ENCODE results near the gene CRYZL1. TPM values are rescaled to one million over a fixed set of nuclear protein-coding genes. Genes with fewer than 3 reads are reported as not detected.
A peak's percentile ranks its signal among the peaks of the same experiment; 100 is the strongest.

Gene CRYZL1
- total RNA-seq, 1 experiment from 2014 or later: 43.0 TPM

- H3K36me3 ChIP-seq (ENCODE audit: control insufficient read depth in 1 of 2, insufficient read depth in 2 of 2, low read length in 2 of 2): no peaks in the 10 kb centered on the region
- no peak overlapping the region for H3K4me2 ChIP-seq (ENCODE audit: low read length)
- H3K79me2 ChIP-seq (ENCODE audit: insufficient read depth, low read length): peaks cover 80% of the 10 kb centered on the region
- ATAC-seq (no peak), DNase-seq (ENCODE audit: low read depth, low spot score) (no peak)
- TF ChIP-seq SP1 (IDR thresholded peaks at IDR 0.05; ENCODE audit: low read depth): no peak
- no peak for TF ChIP-seq POLR2A (IDR thresholded peaks at IDR 0.05; ENCODE audit: borderline replicate concordance, extremely low read depth, insufficient read depth, insufficient read length)
- TF ChIP-seq ELF1 (IDR thresholded peaks at IDR 0.05; ENCODE audit: borderline replicate concordance, low read depth): no peak
- H3K9ac ChIP-seq (ENCODE audit: low read length): no peak overlapping the region
- H3K9me3 ChIP-seq (ENCODE audit: control insufficient read depth in 1 of 2, insufficient read depth in 1 of 2, low read depth in 1 of 2, low read length in 2 of 2): peaks cover 0 to 10% of the 10 kb centered on the region in 2 experiments; a peak in 1 of 4 replicates
- no peak overlapping the region for H3K4me3 ChIP-seq (replicated peaks in 1 of 2; ENCODE audit: low read depth in 1 of 2, low read length in 2 of 2)
- H3K27ac ChIP-seq (ENCODE audit: low read depth, low read length): no peak overlapping the region
- no peaks in the 10 kb centered on the region for H3K27me3 ChIP-seq (ENCODE audit: insufficient read depth, low read length)
- RAD21 ChIA-PET (ENCODE audit: low non-redundant PET in 1 of 2, low total read pairs in 2 of 2, uncharacterized antibody in 2 of 2, unreplicated experiment in 2 of 2): no interaction called here
- H3K4me1 ChIP-seq (ENCODE audit: control insufficient read depth in 1 of 2, insufficient read depth in 2 of 2, low read length in 2 of 2): peaks cover 31 to 47% of the 10 kb centered on the region in 2 experiments
- BruUV-seq (replicated peaks): no TSS peak
- no peak overlapping the region for H2AFZ ChIP-seq (ENCODE audit: low read depth, low read length, poor library complexity, severe bottlenecking)
- intact Hi-C loops (cut with micrococcal nuclease): no loop called here
- H3K9me2 ChIP-seq (ENCODE audit: insufficient read depth): no peaks in the 10 kb centered on the region
- CTCF ChIA-PET: no interaction called here
- POLR2A ChIA-PET: no interaction called here
- H4K20me1 ChIP-seq (ENCODE audit: insufficient read depth): no peaks in the 10 kb centered on the region
These were observed 17.5 kb upstream of the CRYZL1 start for GRCh38 chr21:33658919-33659567.

- H3K4me1 ChIP-seq (ENCODE audit: control insufficient read depth in 1 of 2, insufficient read depth in 2 of 2, low read length in 2 of 2): peaks cover 33 to 51% of the 10 kb centered on the region in 2 experiments
- RAD21 ChIA-PET (ENCODE audit: low non-redundant PET in 1 of 2, low total read pairs in 2 of 2, uncharacterized antibody in 2 of 2, unreplicated experiment in 2 of 2): no interaction called here
These were observed 15.7 kb upstream of the CRYZL1 start for GRCh38 chr21:33657124-33657820.

More at GRCh38 chr21:33657124-33657820, 15.7 kb upstream of the CRYZL1 start:
- ChIA-PET CTCF (no interaction called here), POLR2A (no interaction called here)
- H3K4me3 ChIP-seq (replicated peaks in 1 of 2; ENCODE audit: low read depth in 1 of 2, low read length in 2 of 2): no peak overlapping the region
- H3K4me2 ChIP-seq (ENCODE audit: low read length): 0 out of 2 replicates have a peak overlapping the region, but pooled peaks have one; percentile 6
- no peak overlapping the region for H2AFZ ChIP-seq (ENCODE audit: low read depth, low read length, poor library complexity, severe bottlenecking)
- BruUV-seq (replicated peaks): no TSS peak
- peaks cover 81% of the 10 kb centered on the region for H3K79me2 ChIP-seq (ENCODE audit: insufficient read depth, low read length)
- DNase-seq (ENCODE audit: low read depth, low spot score): no peak
- no peak overlapping the region for H3K9ac ChIP-seq (ENCODE audit: low read length)
- H3K36me3 ChIP-seq (ENCODE audit: control insufficient read depth in 1 of 2, insufficient read depth in 2 of 2, low read length in 2 of 2): no peaks in the 10 kb centered on the region
- intact Hi-C loops (cut with micrococcal nuclease): no loop called here
- no peak for ATAC-seq
- peaks cover 0 to 10% of the 10 kb centered on the region in 2 experiments; a peak in 1 of 4 replicates for H3K9me3 ChIP-seq (ENCODE audit: control insufficient read depth in 1 of 2, insufficient read depth in 1 of 2, low read depth in 1 of 2, low read length in 2 of 2)
- no peaks in the 10 kb centered on the region for H3K27me3 ChIP-seq (ENCODE audit: insufficient read depth, low read length)
- no peaks in the 10 kb centered on the region for H4K20me1 ChIP-seq (ENCODE audit: insufficient read depth)
- H3K27ac ChIP-seq (ENCODE audit: low read depth, low read length): peak overlapping the region; percentile 89; the same call in 1 of the 2 replicates
- no peaks in the 10 kb centered on the region for H3K9me2 ChIP-seq (ENCODE audit: insufficient read depth)
- no peak for TF ChIP-seq POLR2A (IDR thresholded peaks at IDR 0.05; ENCODE audit: borderline replicate concordance, extremely low read depth, insufficient read depth, insufficient read length)

Data from HCT116 (cell line).